Esophagus squamous epithelium (tissue), 4 donors: ENCODE data around the gene TBC1D3B.
"Not testable (repeated sequence)": the region's sequence is repeated elsewhere in the genome, so short reads cannot be mapped to it uniquely, and the experiment has no call there.

Experiments used
- POLR2A ChIP-seq, 4 donors: fragments of 450-650 bp; IDR thresholded peaks; one replicate each; pipeline ENCODE4 v1.6.1; 2017; ENCODE audit warnings: antibody characterized with exemption in 4 of 4, mild to moderate bottlenecking in 4 of 4, moderate library complexity in 3 of 4
- TF ChIP-seq, protein P1 (sequence below), 6 experiments: fragments of 450-650 bp in 4 of 6; fragments of 200-600 bp in 2 of 6; sonication (generic) in 2 of 6; IDR thresholded peaks; one replicate each; pipeline ENCODE4 v1.5.1; 2016 to 2019; ENCODE audit warnings: antibody characterized with exemption in 6 of 6, mild to moderate bottlenecking in 4 of 6, moderate library complexity in 4 of 6

DNA sequence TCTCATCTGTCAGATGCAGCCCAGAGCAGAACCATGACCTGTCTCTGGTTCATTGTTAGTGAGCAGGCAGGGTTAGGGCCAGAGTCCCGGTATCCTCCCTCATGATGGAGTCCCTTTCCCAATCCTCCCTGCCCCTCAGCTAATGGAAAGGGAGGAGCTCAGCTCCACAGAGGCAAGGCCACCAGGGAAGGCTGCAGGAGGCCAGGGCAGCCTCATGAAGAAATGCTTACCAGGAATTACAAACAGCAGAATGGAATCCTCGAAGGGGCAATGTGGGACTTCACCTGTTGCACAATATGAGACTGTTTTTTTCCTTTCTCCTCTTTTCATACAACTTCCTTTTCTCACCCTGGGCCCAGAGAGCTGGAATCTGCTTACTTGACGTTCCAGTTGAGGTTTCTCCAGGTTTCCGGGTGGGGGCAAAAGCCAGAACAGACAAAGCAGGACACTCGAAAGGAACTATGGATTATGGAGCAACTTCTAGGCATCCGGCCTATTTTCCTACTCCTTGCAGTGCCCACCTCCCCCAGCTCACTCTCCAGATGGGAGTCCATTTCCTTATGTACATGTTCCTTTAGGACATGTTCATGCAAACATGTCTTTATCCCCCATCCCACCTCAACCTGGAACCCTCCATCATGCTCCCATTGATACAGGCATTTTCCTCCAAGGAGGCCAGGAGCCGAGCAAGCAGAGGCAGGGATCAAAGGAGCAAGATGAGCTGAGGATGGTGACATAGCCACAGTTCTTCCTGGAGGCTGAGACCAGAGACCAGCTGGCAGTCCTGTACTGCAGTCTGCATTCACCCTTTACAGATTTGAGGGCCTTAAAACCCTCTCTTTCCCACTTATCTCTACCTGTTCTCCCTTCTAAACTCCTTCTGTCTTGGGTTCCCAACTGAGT, 39.2 kb upstream of the TBC1D3B start:
- TF ChIP-seq, protein P1, sequence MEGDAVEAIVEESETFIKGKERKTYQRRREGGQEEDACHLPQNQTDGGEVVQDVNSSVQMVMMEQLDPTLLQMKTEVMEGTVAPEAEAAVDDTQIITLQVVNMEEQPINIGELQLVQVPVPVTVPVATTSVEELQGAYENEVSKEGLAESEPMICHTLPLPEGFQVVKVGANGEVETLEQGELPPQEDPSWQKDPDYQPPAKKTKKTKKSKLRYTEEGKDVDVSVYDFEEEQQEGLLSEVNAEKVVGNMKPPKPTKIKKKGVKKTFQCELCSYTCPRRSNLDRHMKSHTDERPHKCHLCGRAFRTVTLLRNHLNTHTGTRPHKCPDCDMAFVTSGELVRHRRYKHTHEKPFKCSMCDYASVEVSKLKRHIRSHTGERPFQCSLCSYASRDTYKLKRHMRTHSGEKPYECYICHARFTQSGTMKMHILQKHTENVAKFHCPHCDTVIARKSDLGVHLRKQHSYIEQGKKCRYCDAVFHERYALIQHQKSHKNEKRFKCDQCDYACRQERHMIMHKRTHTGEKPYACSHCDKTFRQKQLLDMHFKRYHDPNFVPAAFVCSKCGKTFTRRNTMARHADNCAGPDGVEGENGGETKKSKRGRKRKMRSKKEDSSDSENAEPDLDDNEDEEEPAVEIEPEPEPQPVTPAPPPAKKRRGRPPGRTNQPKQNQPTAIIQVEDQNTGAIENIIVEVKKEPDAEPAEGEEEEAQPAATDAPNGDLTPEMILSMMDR (IDR thresholded peaks at IDR 0.05) = not testable (repeated sequence)
- TF ChIP-seq POLR2A (IDR thresholded peaks at IDR 0.05) = not testable (repeated sequence)
